Gastrocnemius medialis (tissue), 4 donors: ENCODE results near the gene BACE1.

ENCODE experiments used
- POLR2A ChIP-seq, 2 donors: fragments of 450-650 bp; IDR thresholded peaks; one replicate each; pipeline ENCODE4 v1.6.1; 2017; ENCODE audit warnings: antibody characterized with exemption in 2 of 2, mild to moderate bottlenecking in 2 of 2, moderate library complexity in 2 of 2
- TF ChIP-seq, protein P1 (sequence below), 5 experiments: fragments of 450-650 bp in 3 of 5; fragments of 200-600 bp in 2 of 5; sonication (generic) in 2 of 5; IDR thresholded peaks in 4 of 5; conservative IDR thresholded peaks in 1 of 5; 1 replicate in 4 of 5; 2 replicates in 1 of 5; pipeline ENCODE4 v1.5.1; 2016 to 2019; ENCODE audit warnings: antibody characterized with exemption in 5 of 5, mild to moderate bottlenecking in 3 of 5, moderate library complexity in 3 of 5

DNA sequence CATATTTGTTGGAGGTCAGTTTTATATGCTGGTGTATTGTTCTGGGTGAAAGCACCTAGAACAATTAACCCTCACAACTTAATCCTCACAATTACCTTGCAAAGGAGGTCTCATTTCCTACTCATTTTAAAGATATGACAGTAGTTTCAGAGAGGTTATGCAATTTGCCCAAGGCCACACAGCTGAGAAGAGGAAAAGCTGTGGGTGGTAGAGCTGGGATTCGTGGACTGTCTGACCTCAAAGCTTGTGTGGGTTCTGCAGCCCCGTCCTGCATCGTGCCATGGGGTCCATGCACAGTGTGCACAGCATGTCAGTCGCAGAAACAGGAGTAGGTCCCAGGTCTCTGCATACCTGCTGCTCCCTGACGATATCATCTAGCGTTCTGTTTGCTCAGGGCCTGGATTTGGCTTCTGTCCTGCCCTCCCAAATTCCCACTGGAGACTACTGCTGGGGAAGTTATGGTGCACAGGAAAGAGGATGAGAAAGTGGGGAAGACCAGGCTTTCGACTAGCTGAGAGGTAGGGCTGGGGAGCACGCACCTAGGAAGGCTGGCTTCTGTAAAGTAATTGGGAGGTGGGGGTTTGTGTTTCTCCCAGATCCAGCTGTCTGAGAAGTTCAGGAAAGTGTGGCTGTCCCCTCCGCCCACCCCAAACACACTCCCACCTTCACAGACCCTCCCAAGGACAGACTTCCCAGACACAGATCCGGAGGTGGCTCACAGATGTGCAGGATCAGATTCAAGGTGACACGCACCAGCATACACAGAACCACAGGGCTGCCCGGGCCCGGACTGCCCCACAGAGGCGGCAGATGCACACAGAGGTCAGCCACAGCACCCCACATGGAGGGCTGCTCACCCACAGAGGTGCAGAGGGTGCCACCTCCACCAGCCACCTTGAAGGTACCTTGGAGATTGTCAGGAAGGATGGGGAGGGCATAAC is 2.0 kb downstream of the BACE1 start:
- TF ChIP-seq, protein P1, sequence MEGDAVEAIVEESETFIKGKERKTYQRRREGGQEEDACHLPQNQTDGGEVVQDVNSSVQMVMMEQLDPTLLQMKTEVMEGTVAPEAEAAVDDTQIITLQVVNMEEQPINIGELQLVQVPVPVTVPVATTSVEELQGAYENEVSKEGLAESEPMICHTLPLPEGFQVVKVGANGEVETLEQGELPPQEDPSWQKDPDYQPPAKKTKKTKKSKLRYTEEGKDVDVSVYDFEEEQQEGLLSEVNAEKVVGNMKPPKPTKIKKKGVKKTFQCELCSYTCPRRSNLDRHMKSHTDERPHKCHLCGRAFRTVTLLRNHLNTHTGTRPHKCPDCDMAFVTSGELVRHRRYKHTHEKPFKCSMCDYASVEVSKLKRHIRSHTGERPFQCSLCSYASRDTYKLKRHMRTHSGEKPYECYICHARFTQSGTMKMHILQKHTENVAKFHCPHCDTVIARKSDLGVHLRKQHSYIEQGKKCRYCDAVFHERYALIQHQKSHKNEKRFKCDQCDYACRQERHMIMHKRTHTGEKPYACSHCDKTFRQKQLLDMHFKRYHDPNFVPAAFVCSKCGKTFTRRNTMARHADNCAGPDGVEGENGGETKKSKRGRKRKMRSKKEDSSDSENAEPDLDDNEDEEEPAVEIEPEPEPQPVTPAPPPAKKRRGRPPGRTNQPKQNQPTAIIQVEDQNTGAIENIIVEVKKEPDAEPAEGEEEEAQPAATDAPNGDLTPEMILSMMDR (IDR thresholded peaks at IDR 0.05 in 4 of 5, conservative IDR thresholded peaks at IDR 0.05 in 1 of 5), result no peak
- no peak for TF ChIP-seq POLR2A (IDR thresholded peaks at IDR 0.05)
